BE2C (cell line): ENCODE measurements around the gene MRM2.

Source experiments
- DNase-seq: peaks from one replicate; pipeline ENCODE4 v3.0.0-alpha.2; 2020
- H3K27me3 ChIP-seq: fragments of 250-450 bp; sonication (Bioruptor Pico); 2 replicates; pipeline ENCODE4 v1.5.1; 2020; ENCODE audit warnings: mild to moderate bottlenecking
- H3K36me3 ChIP-seq: fragments of 250-450 bp; sonication (Bioruptor Pico); 2 replicates; pipeline ENCODE4 v1.5.1; 2020; ENCODE audit warnings: mild to moderate bottlenecking
- H3K4me1 ChIP-seq: fragments of 250-450 bp; sonication (Bioruptor Pico); 2 replicates; pipeline ENCODE4 v1.5.1; 2020
- H3K4me3 ChIP-seq: 2 replicates; pipeline ENCODE4 v1.5.1; 2011; ENCODE audit warnings: low read depth, low read length
- H3K9me3 ChIP-seq: fragments of 250-450 bp; sonication (Bioruptor Pico); 2 replicates; pipeline ENCODE4 v1.5.1; 2020
- TF ChIP-seq, protein P1 (sequence below): IDR thresholded peaks from 2 replicates; pipeline ENCODE4 v1.5.1; 2012; ENCODE audit warnings: mild to moderate bottlenecking, low read depth, low read length

Gene MRM2

DNA sequence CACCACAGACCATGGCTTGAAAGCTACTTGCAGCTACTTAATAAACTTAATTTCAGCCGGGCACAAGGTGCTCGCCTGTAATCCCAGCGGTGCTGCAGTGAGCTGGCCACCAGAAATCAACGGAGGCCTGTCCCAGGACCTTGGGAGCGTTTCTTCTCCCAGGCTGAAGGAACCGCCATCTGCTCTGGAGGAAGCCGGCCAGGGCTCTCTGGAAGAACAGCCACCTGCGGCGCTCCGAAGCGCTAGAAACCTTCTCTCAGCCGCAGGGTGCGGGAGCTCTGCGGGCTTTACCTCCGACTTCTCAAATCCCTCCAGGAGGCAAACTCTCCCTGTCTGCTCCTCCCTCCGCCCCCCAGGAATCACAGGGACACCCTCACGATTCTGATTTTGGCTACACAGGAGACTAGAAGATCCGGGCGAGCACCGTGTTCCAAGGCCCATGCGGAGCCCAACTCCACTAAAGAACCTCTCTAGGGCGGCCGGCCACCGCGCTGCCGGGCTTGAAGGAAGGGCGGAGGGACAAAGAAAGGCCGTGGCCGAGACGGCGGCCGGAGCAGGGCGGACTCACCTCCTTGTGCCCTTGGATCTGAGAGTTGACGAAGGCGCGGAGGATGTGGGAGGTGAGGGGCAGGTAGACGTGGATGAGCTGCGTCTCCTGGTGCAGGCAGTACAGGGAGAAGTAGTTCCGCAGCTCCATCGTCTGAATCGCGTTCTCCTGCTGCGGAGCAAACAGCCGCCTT, 14.5 kb upstream of the MRM2 start:
- Histone ChIP-seq H3K9me3 (no peaks in the 10 kb centered on the region), H3K36me3 (no peaks in the 10 kb centered on the region; the same call in 1 of the 2 replicates), H3K27me3 (no peaks in the 10 kb centered on the region), H3K4me1 (no peaks in the 10 kb centered on the region), H3K4me3 (no peak overlapping the region)
- DNase-seq, result no peak
- TF ChIP-seq, protein P1, sequence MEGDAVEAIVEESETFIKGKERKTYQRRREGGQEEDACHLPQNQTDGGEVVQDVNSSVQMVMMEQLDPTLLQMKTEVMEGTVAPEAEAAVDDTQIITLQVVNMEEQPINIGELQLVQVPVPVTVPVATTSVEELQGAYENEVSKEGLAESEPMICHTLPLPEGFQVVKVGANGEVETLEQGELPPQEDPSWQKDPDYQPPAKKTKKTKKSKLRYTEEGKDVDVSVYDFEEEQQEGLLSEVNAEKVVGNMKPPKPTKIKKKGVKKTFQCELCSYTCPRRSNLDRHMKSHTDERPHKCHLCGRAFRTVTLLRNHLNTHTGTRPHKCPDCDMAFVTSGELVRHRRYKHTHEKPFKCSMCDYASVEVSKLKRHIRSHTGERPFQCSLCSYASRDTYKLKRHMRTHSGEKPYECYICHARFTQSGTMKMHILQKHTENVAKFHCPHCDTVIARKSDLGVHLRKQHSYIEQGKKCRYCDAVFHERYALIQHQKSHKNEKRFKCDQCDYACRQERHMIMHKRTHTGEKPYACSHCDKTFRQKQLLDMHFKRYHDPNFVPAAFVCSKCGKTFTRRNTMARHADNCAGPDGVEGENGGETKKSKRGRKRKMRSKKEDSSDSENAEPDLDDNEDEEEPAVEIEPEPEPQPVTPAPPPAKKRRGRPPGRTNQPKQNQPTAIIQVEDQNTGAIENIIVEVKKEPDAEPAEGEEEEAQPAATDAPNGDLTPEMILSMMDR, result no peak

DNA sequence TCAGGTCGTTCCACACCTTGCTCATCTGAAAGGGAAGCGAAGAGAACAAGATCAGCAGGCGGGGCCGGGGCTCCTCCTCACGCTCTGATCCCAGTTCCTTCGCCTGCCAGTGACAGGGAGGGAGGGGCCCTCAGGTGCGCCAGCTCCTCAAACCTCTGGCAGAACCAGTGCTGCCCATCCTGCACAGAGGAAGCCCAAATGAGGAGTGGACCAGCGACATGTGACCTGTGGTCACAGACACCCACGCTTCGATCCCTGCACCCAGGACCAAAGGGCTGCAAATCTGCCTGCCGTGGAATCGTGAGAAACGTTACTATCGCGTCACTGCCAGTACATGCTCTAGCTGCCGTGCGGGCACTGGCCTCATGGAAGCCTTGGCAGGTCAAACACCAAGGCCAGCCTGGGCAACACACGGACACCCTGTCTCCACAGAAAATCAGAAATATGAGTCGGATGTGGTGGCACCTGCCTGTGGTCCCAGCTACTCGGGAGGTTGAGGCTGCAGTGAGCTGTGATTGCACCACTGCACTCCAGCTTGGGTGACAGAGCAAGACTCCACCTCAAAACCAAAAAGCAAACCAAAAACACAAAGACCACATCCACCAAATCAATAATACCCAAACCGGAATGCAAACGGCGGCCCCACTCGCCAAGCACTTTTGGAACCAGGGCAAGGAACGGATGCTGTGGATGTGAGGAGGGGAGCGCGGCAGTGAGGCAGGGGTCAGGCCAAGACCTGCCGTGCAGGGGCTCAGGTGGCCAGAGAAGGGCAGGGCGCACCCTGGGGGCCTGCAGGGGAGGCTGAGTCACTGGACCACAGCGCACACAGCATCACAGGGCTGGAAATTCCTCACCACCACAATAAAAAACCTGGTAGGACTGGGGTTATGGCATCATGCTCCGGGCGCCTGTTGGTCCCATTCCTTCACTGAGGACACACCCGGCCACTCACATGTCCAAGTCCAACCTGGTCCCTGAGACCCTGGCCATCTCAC, 13.4 kb upstream of the MRM2 start:
- Histone ChIP-seq H3K9me3 (no peaks in the 10 kb centered on the region), H3K27me3 (no peaks in the 10 kb centered on the region), H3K4me3 (no peak overlapping the region), H3K36me3 (no peaks in the 10 kb centered on the region; the same call in 1 of the 2 replicates), H3K4me1 (no peaks in the 10 kb centered on the region)
- no peak for DNase-seq
- TF ChIP-seq, protein P1, result no peak

DNA sequence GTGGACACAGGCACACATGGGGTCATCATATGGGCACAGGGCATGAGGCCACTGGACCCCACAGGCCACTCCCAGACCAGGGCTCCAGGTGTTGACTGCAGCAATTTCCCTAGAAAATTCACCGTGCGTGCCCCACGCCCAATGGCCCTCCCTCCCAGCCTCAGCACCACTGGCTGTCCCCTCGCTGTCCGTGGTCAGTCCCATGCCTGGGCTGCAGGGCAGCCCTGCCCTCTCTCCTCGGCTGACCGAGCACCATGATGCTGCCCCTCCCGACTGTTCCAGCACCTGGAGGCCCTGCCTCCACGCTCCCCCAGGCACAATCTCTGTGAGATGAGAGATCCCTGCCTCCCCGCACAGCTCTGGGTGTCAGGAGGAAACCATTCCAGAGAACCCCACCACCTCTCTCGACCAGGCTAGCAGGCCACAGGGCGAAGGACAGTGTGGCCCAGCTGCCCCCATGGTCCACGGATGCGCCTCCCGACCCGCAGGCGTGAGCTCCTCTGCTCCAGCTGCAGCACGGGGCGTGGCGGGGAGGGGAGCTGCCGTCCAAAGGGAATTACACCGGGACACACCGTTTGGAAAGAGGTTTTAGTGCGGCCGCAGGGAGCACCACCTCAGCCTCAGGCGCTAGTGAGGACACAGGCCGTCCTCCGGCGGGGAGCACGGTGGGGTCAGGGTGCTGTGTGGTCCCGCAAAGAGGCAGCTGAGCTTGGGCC, 12.6 kb upstream of the MRM2 start:
- DNase-seq, result no peak
- no peaks in the 10 kb centered on the region for H3K27me3 ChIP-seq
- TF ChIP-seq, protein P1, result no peak
- no peak overlapping the region for H3K4me3 ChIP-seq
- H3K4me1 ChIP-seq, result no peaks in the 10 kb centered on the region
- H3K36me3 ChIP-seq, result no peaks in the 10 kb centered on the region; the same call in 1 of the 2 replicates
- no peaks in the 10 kb centered on the region for H3K9me3 ChIP-seq

DNA sequence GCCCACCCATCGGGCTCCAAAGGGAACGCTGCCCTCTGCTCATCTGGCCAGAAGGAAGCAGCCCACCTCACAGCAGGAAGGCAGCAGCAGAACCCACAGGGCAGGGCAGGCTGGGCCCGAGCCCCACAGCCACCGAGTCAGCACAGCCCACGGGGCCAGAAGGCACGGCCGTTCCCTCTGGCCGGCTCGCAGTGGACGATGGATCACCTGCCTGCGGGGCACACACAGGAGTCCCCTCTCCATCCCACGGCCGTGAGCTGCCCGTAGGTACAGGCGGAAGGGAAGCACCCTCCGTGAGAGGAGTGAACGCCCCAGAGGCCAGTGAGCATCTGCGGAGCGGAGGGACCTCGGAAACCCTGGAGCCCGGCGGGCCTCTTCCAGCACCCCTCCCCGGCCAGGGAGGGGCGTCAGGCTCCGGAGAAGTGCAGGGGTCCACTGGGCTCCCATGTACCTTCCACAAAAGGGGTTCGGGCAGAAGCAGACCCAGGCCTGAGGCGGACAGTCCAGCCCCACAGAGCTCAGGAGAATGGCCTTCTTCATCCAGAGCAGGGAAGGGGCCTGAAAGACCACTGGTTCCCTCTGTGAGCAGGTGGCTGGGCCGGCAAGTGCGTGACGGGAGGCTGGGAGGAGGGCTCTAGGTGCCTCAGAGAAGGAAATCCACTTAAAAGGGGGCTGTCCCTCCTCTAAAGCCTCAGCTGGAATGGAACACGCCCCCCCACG, 11.7 kb upstream of the MRM2 start:
- no peaks in the 10 kb centered on the region for H3K4me1 ChIP-seq
- no peaks in the 10 kb centered on the region for H3K9me3 ChIP-seq
- H3K27me3 ChIP-seq, result no peaks in the 10 kb centered on the region
- TF ChIP-seq, protein P1, result no peak
- no peak overlapping the region for H3K4me3 ChIP-seq
- no peak for DNase-seq
- H3K36me3 ChIP-seq, result no peaks in the 10 kb centered on the region; the same call in 1 of the 2 replicates

DNA sequence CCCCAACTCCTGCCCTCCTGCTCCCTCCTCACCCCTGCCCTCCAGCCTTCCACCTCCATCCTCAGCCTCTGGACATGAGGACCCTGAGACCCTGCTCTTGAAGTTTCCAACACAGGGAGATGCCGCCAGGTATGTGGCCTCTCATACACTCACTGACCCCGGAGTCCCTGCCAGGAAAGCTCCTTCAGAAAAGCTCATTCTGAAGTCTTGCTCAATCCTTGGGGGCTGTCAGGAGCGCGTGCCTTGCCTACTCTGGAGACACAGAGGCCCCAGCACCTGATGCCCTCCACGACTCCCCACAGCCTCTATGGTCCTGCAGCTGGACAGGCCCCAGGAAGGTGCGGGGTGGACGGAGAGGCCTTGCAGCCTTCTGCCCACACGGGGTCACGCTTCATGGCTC, 11.0 kb upstream of the MRM2 start:
- Histone ChIP-seq H3K4me1 (no peaks in the 10 kb centered on the region), H3K27me3 (no peaks in the 10 kb centered on the region), H3K4me3 (no peak overlapping the region), H3K9me3 (no peaks in the 10 kb centered on the region), H3K36me3 (no peaks in the 10 kb centered on the region; the same call in 1 of the 2 replicates)
- TF ChIP-seq, protein P1, result no peak
- no peak for DNase-seq
